DOHH2 (cell line): Measurements from ENCODE around the gene TAS2R40.

Experiments
- H3F3A ChIP-seq: fragments of 200-600 bp; sonication (generic), shearing (Covaris generic); 2 replicates; pipeline ENCODE4 v1.6.0; 2016; ENCODE audit warnings: antibody characterized with exemption, mild to moderate bottlenecking; ENCODE audit not compliant: control insufficient read depth, insufficient read depth
- H3K27ac ChIP-seq: fragments of 200-600 bp; sonication (generic); 2 replicates; pipeline ENCODE4 v1.5.1; 2014; ENCODE audit warnings: low read depth, mild to moderate bottlenecking, low read length, moderate library complexity
- H3K27me3 ChIP-seq: fragments of 200-600 bp; sonication (generic); 2 replicates; pipeline ENCODE4 v1.6.1; 2014; ENCODE audit warnings: mild to moderate bottlenecking, low read length, mixed read lengths; ENCODE audit not compliant: control insufficient read depth
- H3K36me3 ChIP-seq: fragments of 200-600 bp; sonication (generic); 2 replicates; pipeline ENCODE4 v1.6.1; 2014; ENCODE audit warnings: mild to moderate bottlenecking, low read length, moderate library complexity, mixed read lengths; ENCODE audit not compliant: control insufficient read depth
- H3K4me1 ChIP-seq: fragments of 200-600 bp; sonication (generic); 2 replicates; pipeline ENCODE4 v1.6.1; 2014; ENCODE audit warnings: mild to moderate bottlenecking, low read length, mixed read lengths; ENCODE audit not compliant: control insufficient read depth
- H3K4me2 ChIP-seq: fragments of 200-600 bp; sonication (generic); 2 replicates; pipeline ENCODE4 v1.6.0; 2014; ENCODE audit warnings: mild to moderate bottlenecking, low read length, moderate library complexity
- H3K4me3 ChIP-seq: fragments of 200-600 bp; sonication (generic); 2 replicates; pipeline ENCODE4 v1.5.1; 2014; ENCODE audit warnings: mild to moderate bottlenecking, low read length, mixed read lengths
- H3K79me2 ChIP-seq: fragments of 200-600 bp; sonication (generic); 2 replicates; pipeline ENCODE4 v1.6.1; 2014; ENCODE audit warnings: mild to moderate bottlenecking, low read length, mixed read lengths; ENCODE audit not compliant: control insufficient read depth
- H3K9me2 ChIP-seq: fragments of 200-600 bp; sonication (generic); replicated peaks from 2 replicates; pipeline ENCODE4 v1.6.1; 2014; ENCODE audit warnings: mild to moderate bottlenecking, low read length, mixed read lengths; ENCODE audit not compliant: control insufficient read depth
- H3K9me3 ChIP-seq: fragments of 200-600 bp; sonication (generic); 2 replicates; pipeline ENCODE4 v1.6.1; 2014; ENCODE audit warnings: antibody characterized with exemption, low read length, mixed read lengths; ENCODE audit not compliant: control insufficient read depth, insufficient read depth
- H4K20me1 ChIP-seq: fragments of 200-600 bp; sonication (generic); 2 replicates; pipeline ENCODE4 v1.6.0; 2014; ENCODE audit warnings: low read depth, mild to moderate bottlenecking, antibody characterized with exemption, low read length, moderate library complexity; ENCODE audit not compliant: control insufficient read depth, insufficient read depth
- EZH2phosphoT487 ChIP-seq: fragments of 200-600 bp; sonication (generic); IDR thresholded peaks from 2 replicates; pipeline ENCODE4 v1.6.1; 2017; ENCODE audit warnings: borderline replicate concordance, mild to moderate bottlenecking, antibody characterized with exemption, low read length, moderate library complexity, mixed read lengths
- TF ChIP-seq, protein P1 (sequence below): fragments of 200-600 bp; sonication (generic); IDR thresholded peaks from one replicate; pipeline ENCODE4 v1.5.1; 2014; ENCODE audit warnings: antibody characterized with exemption, mild to moderate bottlenecking, low read depth, low read length; ENCODE audit not compliant: poor library complexity, severe bottlenecking

The TAS2R40 gene

DNA sequence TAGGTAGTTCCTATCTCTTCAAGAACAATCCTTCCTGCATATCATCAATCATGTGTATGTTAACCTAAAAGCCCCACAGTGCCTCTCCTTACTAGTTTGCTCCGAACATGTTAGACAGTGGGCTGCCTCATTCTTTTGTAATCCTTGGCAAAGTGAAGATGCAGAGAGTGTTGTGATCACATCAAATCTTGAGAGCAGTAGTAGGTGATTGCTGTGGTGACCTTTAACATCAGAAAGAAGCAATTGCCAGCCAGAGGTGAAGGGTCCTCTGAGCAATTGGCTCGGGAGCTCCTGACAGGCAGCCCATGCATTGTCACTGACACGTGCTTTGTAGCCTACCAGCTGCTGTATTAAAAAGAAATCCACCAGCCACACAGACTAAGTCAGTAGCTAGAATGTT, 21.8 kb downstream of the TAS2R40 start:
- H3K4me3 ChIP-seq = no peak overlapping the region
- no peak overlapping the region for H3K27ac ChIP-seq
- H3K4me2 ChIP-seq = no peak overlapping the region
- no peaks in the 10 kb centered on the region for H3K79me2 ChIP-seq
- H4K20me1 ChIP-seq = no peaks in the 10 kb centered on the region
- no peaks in the 10 kb centered on the region for H3F3A ChIP-seq
- H3K9me2 ChIP-seq = no peaks in the 10 kb centered on the region
- TF ChIP-seq, protein P1, sequence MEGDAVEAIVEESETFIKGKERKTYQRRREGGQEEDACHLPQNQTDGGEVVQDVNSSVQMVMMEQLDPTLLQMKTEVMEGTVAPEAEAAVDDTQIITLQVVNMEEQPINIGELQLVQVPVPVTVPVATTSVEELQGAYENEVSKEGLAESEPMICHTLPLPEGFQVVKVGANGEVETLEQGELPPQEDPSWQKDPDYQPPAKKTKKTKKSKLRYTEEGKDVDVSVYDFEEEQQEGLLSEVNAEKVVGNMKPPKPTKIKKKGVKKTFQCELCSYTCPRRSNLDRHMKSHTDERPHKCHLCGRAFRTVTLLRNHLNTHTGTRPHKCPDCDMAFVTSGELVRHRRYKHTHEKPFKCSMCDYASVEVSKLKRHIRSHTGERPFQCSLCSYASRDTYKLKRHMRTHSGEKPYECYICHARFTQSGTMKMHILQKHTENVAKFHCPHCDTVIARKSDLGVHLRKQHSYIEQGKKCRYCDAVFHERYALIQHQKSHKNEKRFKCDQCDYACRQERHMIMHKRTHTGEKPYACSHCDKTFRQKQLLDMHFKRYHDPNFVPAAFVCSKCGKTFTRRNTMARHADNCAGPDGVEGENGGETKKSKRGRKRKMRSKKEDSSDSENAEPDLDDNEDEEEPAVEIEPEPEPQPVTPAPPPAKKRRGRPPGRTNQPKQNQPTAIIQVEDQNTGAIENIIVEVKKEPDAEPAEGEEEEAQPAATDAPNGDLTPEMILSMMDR = no peak
- TF ChIP-seq EZH2phosphoT487 = no peak
- H3K36me3 ChIP-seq = no peaks in the 10 kb centered on the region
- H3K4me1 ChIP-seq = peaks cover 40% of the 10 kb centered on the region
- 0 out of 2 replicates have a peak, but pooled peaks cover 4% of the 10 kb centered on the region for H3K9me3 ChIP-seq
- 0 out of 2 replicates have a peak, but pooled peaks cover 3% of the 10 kb centered on the region for H3K27me3 ChIP-seq

DNA sequence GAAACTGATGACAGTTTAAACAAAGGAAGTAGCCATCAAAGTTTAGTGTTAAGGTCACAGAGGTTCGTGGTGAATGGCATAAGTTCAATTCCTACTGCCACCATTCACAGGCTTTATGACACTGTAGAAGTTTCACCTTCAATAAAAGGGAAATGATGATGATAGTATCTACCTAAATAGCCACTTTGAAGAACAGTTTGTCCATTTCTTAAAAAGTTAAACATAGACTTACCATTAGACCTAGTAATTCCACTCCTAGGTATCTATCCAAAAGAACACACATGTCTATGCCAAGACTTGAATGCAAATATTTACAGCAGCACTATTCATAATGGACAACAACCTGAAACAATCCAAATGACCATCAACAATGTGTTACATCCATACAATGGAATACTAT, 22.5 kb downstream of the TAS2R40 start:
- 0 out of 2 replicates have a peak, but pooled peaks cover 3% of the 10 kb centered on the region for H3K27me3 ChIP-seq
- no peak overlapping the region for H3K4me3 ChIP-seq
- no peaks in the 10 kb centered on the region for H3F3A ChIP-seq
- no peaks in the 10 kb centered on the region for H4K20me1 ChIP-seq
- peaks cover 9% of the 10 kb centered on the region for H3K9me3 ChIP-seq
- no peaks in the 10 kb centered on the region for H3K79me2 ChIP-seq
- peaks cover 47% of the 10 kb centered on the region for H3K4me1 ChIP-seq
- TF ChIP-seq, protein P1 = no peak
- TF ChIP-seq EZH2phosphoT487 = no peak
- no peak overlapping the region for H3K27ac ChIP-seq
- no peak overlapping the region for H3K4me2 ChIP-seq
- H3K36me3 ChIP-seq = no peaks in the 10 kb centered on the region
- no peaks in the 10 kb centered on the region for H3K9me2 ChIP-seq

DNA sequence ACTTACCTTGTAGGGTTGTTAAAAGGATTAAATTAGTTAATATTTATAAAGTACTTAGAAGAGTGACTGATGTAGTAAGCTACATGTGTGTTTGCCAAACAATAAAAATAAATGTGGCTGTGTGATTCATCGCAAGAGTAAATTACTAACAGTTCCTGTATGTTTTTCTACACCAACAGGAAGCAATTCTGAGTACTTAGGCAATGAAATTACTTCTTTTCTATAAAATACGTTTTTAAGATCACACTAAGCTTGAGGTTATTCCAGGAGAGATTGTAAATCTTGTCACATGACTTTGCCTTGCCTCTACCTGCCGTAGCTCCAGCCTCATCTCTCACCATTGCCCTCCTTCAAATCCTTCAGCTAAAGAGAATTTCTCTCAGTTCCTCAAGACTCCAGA, 23.3 kb downstream of the TAS2R40 start:
- Histone ChIP-seq H3K9me3 (peaks cover 9% of the 10 kb centered on the region), H3K9me2 (no peaks in the 10 kb centered on the region)
- no peak for TF ChIP-seq EZH2phosphoT487
- TF ChIP-seq, protein P1 = no peak

More for the DNA sequence above, 23.3 kb downstream of the TAS2R40 start:
- H3K27ac ChIP-seq = no peak overlapping the region
- H3K4me3 ChIP-seq = no peak overlapping the region
- no peaks in the 10 kb centered on the region for H3K36me3 ChIP-seq
- H3K4me1 ChIP-seq = peaks cover 52% of the 10 kb centered on the region
- H3K27me3 ChIP-seq = 0 out of 2 replicates have a peak, but pooled peaks cover 3% of the 10 kb centered on the region
- H3K4me2 ChIP-seq = no peak overlapping the region
- no peaks in the 10 kb centered on the region for H4K20me1 ChIP-seq
- no peaks in the 10 kb centered on the region for H3K79me2 ChIP-seq
- H3F3A ChIP-seq = no peaks in the 10 kb centered on the region
